Transverse colon (tissue), 4 donors: ENCODE measurements around the gene PCDHGA3. TPM values are rescaled to one million over a fixed set of nuclear protein-coding genes. Genes with fewer than 3 reads are reported as not detected.

Experiments
- DNase-seq: peaks from one replicate; pipeline ENCODE4 v3.0.0-alpha.2; 2019
- H3K27ac ChIP-seq, 4 donors: fragments of 200-600 bp; sonication (generic); 2 replicates each; pipeline ENCODE4 v1.5.1; 2016 to 2018; ENCODE audit warnings: inconsistent platforms in 4 of 4
- H3K27me3 ChIP-seq: fragments of 200-600 bp; sonication (generic); 2 replicates; pipeline ENCODE4 v1.5.1; 2017; ENCODE audit warnings: inconsistent platforms
- H3K36me3 ChIP-seq, 4 donors: fragments of 200-600 bp; sonication (generic); 2 replicates each; pipeline ENCODE4 v1.5.1; 2017 to 2019; ENCODE audit warnings: inconsistent platforms in 4 of 4
- H3K4me1 ChIP-seq, 4 donors: fragments of 200-600 bp; sonication (generic); 2 replicates each; pipeline ENCODE4 v1.5.1; 2017 to 2020; ENCODE audit warnings: inconsistent platforms in 4 of 4
- H3K4me3 ChIP-seq, 4 donors: fragments of 200-600 bp; sonication (generic); 1 replicate in 1 of 4; 2 replicates in 3 of 4; pipeline versions ENCODE4 v1.5.1 to v1.6.1; 2017 to 2019; ENCODE audit warnings: inconsistent platforms in 4 of 4
- H3K9me3 ChIP-seq, 2 donors: fragments of 200-600 bp; sonication (generic); 2 replicates each; pipeline ENCODE4 v1.5.1; 2017 to 2019; ENCODE audit warnings: inconsistent platforms in 2 of 2
- EP300 ChIP-seq: sonication (generic); formaldehyde crosslinking; IDR thresholded peaks from one replicate; pipeline ENCODE4 v1.6.1; 2017; ENCODE audit warnings: antibody characterized with exemption, low read depth
- POLR2A ChIP-seq: fragments of 450-650 bp; IDR thresholded peaks from one replicate; pipeline ENCODE4 v1.6.1; 2016; ENCODE audit warnings: antibody characterized with exemption, mild to moderate bottlenecking, moderate library complexity
- POLR2AphosphoS5 ChIP-seq, 3 donors: sonication (generic); formaldehyde crosslinking; IDR thresholded peaks; one replicate each; pipeline ENCODE4 v1.6.1; 2016; ENCODE audit warnings: antibody characterized with exemption in 3 of 3
- WGBS, 2 donors: methylation state at CpG; one replicate each; pipeline ENCODE4 v1.1.5; 2018; ENCODE audit warnings: low coverage in 1 of 2; 5-methylcytosine and 5-hydroxymethylcytosine counted together
- in situ Hi-C, 4 donors: fragments of 200-750 bp; cut with MboI; loops; one replicate each; pipeline versions ENCODE4 v1.15.0 to v1.15.1; 2017; ENCODE audit warnings: low sequenced_read_pairs in 3 of 4, low pct_ligation_motif_present in 1 of 4, low pct_unique_long_range_greater_than_20kb in 1 of 4
- intact Hi-C: fragments of 100-400 bp; cut with DNase I; formaldehyde crosslinking; loops from one replicate; pipeline ENCODE4 v1.15.1; 2023; ENCODE audit warnings: low total_unique reads
- total RNA-seq, 4 donors: library from RNA; depleted of rRNA; stranded (reverse); fragments of >200 nt; gene quantifications; one replicate each; pipeline ENCODE4 v1.1.0, GENCODE V29; 2016
- TF ChIP-seq, protein P1 (sequence below), 5 experiments: fragments of 200-600 bp in 3 of 5; fragments of 450-650 bp in 2 of 5; sonication (generic) in 3 of 5; IDR thresholded peaks; 1 replicate in 2 of 5; 2 replicates in 3 of 5; pipeline ENCODE4 v1.5.1; 2016 to 2017; ENCODE audit warnings: antibody characterized with exemption in 5 of 5, inconsistent platforms in 3 of 5, mild to moderate bottlenecking in 2 of 5, moderate library complexity in 1 of 5

The PCDHGA3 gene
- total RNA-seq, 4 donors from 2014 or later, result 0.55 to 4.9 (median 1.1) TPM

DNA sequence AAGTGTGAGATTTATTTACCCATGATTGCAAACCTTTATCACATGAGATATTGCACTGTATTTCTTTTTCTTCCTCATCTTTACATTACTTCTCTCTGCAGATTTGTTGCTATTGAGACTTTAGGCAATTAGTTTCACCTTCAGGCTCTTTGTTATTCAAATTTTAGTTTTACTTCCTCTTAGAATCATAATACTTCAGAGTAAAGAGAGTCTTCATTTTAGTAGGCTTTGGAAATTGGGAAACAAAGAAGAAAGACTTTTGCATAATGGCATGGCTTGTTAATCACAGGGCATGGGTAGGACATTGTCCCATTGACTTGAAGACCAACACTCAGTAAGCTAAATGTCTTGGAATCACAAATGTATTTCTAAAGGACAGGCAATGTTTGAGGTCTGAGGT is 19.1 kb downstream of the PCDHGA3 start:
- DNase-seq, result no peak

DNA sequence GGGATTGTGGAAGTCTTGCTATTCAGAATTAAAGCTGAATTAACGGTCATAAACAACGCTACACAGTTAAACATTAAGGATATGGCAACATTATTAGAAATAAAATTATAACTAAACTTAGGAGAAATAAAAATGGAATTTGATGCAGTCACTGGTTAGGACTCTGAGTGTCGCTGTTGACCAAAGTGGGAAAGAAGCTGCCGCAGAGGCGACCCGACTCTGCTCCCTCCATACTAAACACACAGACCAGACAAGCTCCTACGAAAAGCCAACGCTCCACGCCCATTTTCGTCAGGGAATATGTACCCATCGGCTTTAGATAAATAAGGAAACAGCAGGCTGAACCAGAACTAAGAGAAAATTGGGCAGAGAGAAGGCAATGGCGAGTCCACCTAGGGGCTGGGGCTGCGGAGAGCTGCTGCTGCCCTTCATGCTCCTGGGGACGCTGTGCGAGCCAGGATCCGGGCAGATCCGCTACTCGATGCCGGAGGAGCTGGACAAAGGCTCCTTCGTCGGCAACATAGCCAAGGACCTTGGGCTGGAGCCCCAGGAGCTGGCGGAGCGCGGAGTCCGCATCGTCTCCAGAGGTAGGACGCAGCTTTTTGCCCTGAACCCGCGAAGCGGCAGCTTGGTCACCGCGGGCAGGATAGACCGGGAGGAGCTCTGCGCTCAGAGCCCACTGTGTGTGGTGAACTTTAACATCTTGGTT is 20.5 kb downstream of the PCDHGA3 start, which contains the start of gene PCDHGA5:
Gene PCDHGA5, plus strand, starts transcription at position 211 of the 709 bp plus-strand sequence. Its CDS starts 169 bp downstream, at position 380.
- Histone ChIP-seq H3K36me3 (no peaks in the 10 kb centered on the region), H3K4me1 (no peaks in the 10 kb centered on the region), H3K27ac (no peak within 1 kb of the TSS), H3K4me3 (no peak within 1 kb of the TSS), H3K9me3 (peaks cover 66 to 89% of the 10 kb centered on the region in 2 donors), H3K27me3 (peaks cover 39% of the 10 kb centered on the region)
- in situ Hi-C loops (loop anchor here in 1 of 4 donors (25.0 kb wide), 1 partner anchor 198 kb away; no protein-coding TSS in a partner anchor), intact Hi-C loops (no loop called here)
- no peak for TF ChIP-seq POLR2AphosphoS5 (IDR thresholded peaks at IDR 0.05)
- no peak for TF ChIP-seq POLR2A
- TF ChIP-seq EP300, result no peak
- TF ChIP-seq, protein P1, sequence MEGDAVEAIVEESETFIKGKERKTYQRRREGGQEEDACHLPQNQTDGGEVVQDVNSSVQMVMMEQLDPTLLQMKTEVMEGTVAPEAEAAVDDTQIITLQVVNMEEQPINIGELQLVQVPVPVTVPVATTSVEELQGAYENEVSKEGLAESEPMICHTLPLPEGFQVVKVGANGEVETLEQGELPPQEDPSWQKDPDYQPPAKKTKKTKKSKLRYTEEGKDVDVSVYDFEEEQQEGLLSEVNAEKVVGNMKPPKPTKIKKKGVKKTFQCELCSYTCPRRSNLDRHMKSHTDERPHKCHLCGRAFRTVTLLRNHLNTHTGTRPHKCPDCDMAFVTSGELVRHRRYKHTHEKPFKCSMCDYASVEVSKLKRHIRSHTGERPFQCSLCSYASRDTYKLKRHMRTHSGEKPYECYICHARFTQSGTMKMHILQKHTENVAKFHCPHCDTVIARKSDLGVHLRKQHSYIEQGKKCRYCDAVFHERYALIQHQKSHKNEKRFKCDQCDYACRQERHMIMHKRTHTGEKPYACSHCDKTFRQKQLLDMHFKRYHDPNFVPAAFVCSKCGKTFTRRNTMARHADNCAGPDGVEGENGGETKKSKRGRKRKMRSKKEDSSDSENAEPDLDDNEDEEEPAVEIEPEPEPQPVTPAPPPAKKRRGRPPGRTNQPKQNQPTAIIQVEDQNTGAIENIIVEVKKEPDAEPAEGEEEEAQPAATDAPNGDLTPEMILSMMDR (IDR thresholded peaks at IDR 0.05), result no peak
- no peak for DNase-seq
- 52 to 61% methylated on average over 13 to 34 of the region's 34 CpGs for WGBS, 2 donors

More for the DNA sequence above, 19.1 kb downstream of the PCDHGA3 start:
- no peak overlapping the region for H3K4me3 ChIP-seq
- peaks cover 36% of the 10 kb centered on the region for H3K27me3 ChIP-seq
- H3K27ac ChIP-seq, result no peak overlapping the region
- no peaks in the 10 kb centered on the region for H3K4me1 ChIP-seq
- intact Hi-C loops (no loop called here), in situ Hi-C loops (loop anchor here in 1 of 4 donors (25.0 kb wide), 1 partner anchor 200 kb away; no protein-coding TSS in a partner anchor)
- peaks cover 77 to 82% of the 10 kb centered on the region in 2 donors for H3K9me3 ChIP-seq
- H3K36me3 ChIP-seq, result no peaks in the 10 kb centered on the region
- TF ChIP-seq, protein P1 (IDR thresholded peaks at IDR 0.05), result no peak
- TF ChIP-seq EP300 (no peak), POLR2A (no peak), POLR2AphosphoS5 (IDR thresholded peaks at IDR 0.05) (no peak)

DNA sequence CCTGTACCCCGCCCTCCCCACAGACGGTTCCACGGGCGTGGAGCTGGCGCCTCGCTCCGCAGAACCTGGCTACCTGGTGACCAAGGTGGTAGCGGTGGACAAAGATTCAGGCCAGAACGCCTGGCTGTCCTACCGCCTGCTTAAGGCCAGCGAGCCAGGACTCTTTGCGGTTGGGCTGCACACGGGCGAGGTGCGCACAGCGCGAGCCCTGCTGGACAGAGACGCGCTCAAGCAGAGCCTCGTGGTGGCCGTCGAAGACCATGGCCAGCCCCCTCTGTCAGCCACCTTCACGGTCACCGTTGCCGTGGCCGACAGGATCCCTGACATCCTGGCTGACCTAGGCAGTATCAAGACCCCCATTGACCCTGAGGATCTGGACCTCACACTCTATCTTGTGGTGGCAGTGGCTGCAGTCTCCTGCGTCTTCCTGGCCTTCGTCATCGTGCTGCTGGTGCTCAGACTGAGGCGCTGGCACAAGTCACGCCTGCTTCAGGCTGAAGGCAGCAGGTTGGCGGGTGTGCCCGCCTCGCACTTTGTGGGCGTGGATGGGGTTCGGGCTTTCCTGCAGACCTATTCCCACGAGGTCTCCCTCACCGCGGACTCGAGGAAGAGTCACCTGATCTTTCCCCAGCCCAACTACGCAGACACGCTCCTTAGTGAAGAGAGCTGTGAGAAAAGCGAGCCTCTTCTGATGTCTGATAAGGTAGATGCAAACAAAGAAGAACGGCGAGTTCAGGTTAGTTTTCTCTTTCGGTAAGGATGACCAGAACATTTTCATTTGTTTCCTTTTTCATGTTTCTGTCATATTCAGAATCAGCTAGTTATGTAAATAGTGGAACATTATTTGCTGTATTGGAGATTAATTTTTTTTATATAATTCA is 22.6 kb downstream of the PCDHGA3 start:
- Histone ChIP-seq H3K4me3 (no peak overlapping the region), H3K4me1 (no peaks in the 10 kb centered on the region), H3K9me3 (peaks cover 56 to 93% of the 10 kb centered on the region in 2 donors), H3K27me3 (peaks cover 37% of the 10 kb centered on the region), H3K27ac (no peak overlapping the region), H3K36me3 (no peaks in the 10 kb centered on the region)
- intact Hi-C loops, result no loop called here
- in situ Hi-C loops, result loop anchor here in 1 of 4 donors (25.0 kb wide), 1 partner anchor 196 kb away; no protein-coding TSS in a partner anchor
- no peak for DNase-seq
- WGBS, 2 donors, result 63 to 75% methylated on average over 7 to 46 of the region's 46 CpGs
- TF ChIP-seq EP300, result no peak
- TF ChIP-seq POLR2AphosphoS5 (IDR thresholded peaks at IDR 0.05), result no peak
- TF ChIP-seq POLR2A, result no peak
- TF ChIP-seq, protein P1 (IDR thresholded peaks at IDR 0.05), result no peak
